HepG2 (cell line): ENCODE data around the gene SPON1. TPM values are rescaled to one million over a fixed set of nuclear protein-coding genes. Genes with fewer than 3 reads are reported as not detected.

ENCODE experiments used
- ATAC-seq: fragments of 200-7000 bp; cut with Tn5 transposase; 3 replicates; pipeline ENCODE4 v1.9.1; 2020; ENCODE audit warnings: mild to moderate bottlenecking, moderate library complexity
- BruUV-seq: library from RNA; stranded (reverse); fragments of 400-500 nt; replicated peaks from 2 replicates; lab custom pipeline; 2021; lab: Mats Ljungman, UMichigan
- CTCF ChIA-PET: fragments of 300-600 bp; formaldehyde crosslinking; extraction: SDS; loops from one replicate; lab custom pipeline; 2021; ENCODE audit warnings: low total read pairs, inconsistent platforms, low intra/inter-chr PET ratio; lab: Yijun Ruan, JAX
- POLR2A ChIA-PET: fragments of 350-600 bp; sonication (Branson Sonifier 250); formaldehyde crosslinking; loops from one replicate; lab custom pipeline; 2020; ENCODE audit warnings: antibody characterized with exemption, inconsistent platforms; lab: Yijun Ruan, JAX
- DNase-seq: peaks from one replicate; pipeline ENCODE4 v3.0.0-alpha.2; 2015; ENCODE audit warnings: low spot score
- FAIRE-seq: peaks from 3 replicates; lab custom pipeline; 2011; peaks lifted over from hg19 to GRCh38; lab: Jason Lieb, UNC
- H2AFZ ChIP-seq: one replicate; pipeline ENCODE4 v1.6.1; 2011; ENCODE audit warnings: low read length, inconsistent platforms
- H3K27ac ChIP-seq: fragments of 300-600 bp; 3 replicates; pipeline ENCODE4 v1.8.0; 2011; ENCODE audit warnings: mixed run types, mild to moderate bottlenecking, mixed read lengths, low read length, inconsistent platforms; ENCODE audit not compliant: insufficient read depth; ENCODE audit errors: extremely low read length
- H3K27me3 ChIP-seq, 2 experiments: fragments of 200-600 bp in 1 of 2; 2 replicates in 1 of 2; 3 replicates in 1 of 2; pipeline versions ENCODE4 v1.6.0 to v1.8.0; 2011; ENCODE audit warnings: low read length in 2 of 2, mild to moderate bottlenecking in 2 of 2, moderate library complexity in 2 of 2, inconsistent platforms in 1 of 2; ENCODE audit not compliant: insufficient read depth in 2 of 2, control insufficient read depth in 1 of 2
- H3K36me3 ChIP-seq, 2 experiments: fragments of 200-600 bp in 1 of 2; replicated peaks in 1 of 2; 2 replicates in 1 of 2; 3 replicates in 1 of 2; pipeline versions ENCODE4 v1.5.1 to v1.8.0; 2011; ENCODE audit warnings: low read length in 2 of 2, inconsistent platforms in 1 of 2; ENCODE audit not compliant: insufficient read depth in 2 of 2, control insufficient read depth in 1 of 2
- H3K4me1 ChIP-seq: 2 replicates; pipeline ENCODE4 v1.5.1; 2012; ENCODE audit warnings: low read length, inconsistent platforms; ENCODE audit not compliant: insufficient read depth
- H3K4me2 ChIP-seq: 2 replicates; pipeline ENCODE4 v1.6.0; 2011; ENCODE audit warnings: low read depth, low read length, inconsistent platforms
- H3K4me3 ChIP-seq, 3 experiments: fragments of 200-600 bp in 1 of 3; sonication (generic), shearing (Covaris generic) in 1 of 3; replicated peaks in 1 of 3; 2 replicates each; pipeline ENCODE4 v1.5.1; 2011 to 2016; ENCODE audit warnings: low read length in 3 of 3, inconsistent platforms in 2 of 3, low read depth in 2 of 3, mild to moderate bottlenecking in 2 of 3, control low read depth in 1 of 3, mixed read lengths in 1 of 3; ENCODE audit not compliant: insufficient read depth in 1 of 3
- H3K79me2 ChIP-seq: one replicate; pipeline ENCODE4 v1.6.1; 2011; ENCODE audit warnings: low read length, inconsistent platforms; ENCODE audit not compliant: insufficient read depth
- H3K9ac ChIP-seq: 2 replicates; pipeline ENCODE4 v1.6.0; 2011; ENCODE audit warnings: mild to moderate bottlenecking, low read depth, low read length, inconsistent platforms; ENCODE audit not compliant: insufficient read depth
- H3K9me3 ChIP-seq: 2 replicates; pipeline ENCODE4 v1.5.1; 2012; ENCODE audit warnings: mild to moderate bottlenecking, low read length
- H4K20me1 ChIP-seq: 2 replicates; pipeline ENCODE4 v1.6.0; 2011; ENCODE audit warnings: inconsistent platforms, mild to moderate bottlenecking, low read length, moderate library complexity; ENCODE audit not compliant: insufficient read depth
- ATF7 ChIP-seq, 2 experiments: fragments of 450-650 bp in 1 of 2; sonication (generic) in 1 of 2; formaldehyde crosslinking in 1 of 2; IDR thresholded peaks; 2 replicates each; pipeline versions ENCODE4 v1.4.0 to v1.6.1; 2016 to 2020; ENCODE audit warnings: antibody characterized with exemption in 1 of 2, mild to moderate bottlenecking in 1 of 2, missing genetic modification reagents in 1 of 2
- DBP ChIP-seq: sonication (generic); formaldehyde crosslinking; IDR thresholded peaks from 2 replicates; pipeline ENCODE4 v1.4.0; 2020; ENCODE audit warnings: missing genetic modification reagents; ENCODE audit errors: not compliant biosample characterization
- FIP1L1 ChIP-seq: fragments of 200-400 bp; formaldehyde crosslinking; IDR thresholded peaks from 2 replicates; pipeline ENCODE4 v1.6.1; 2018; ENCODE audit warnings: low read depth, mild to moderate bottlenecking, low read length, moderate library complexity, borderline replicate concordance; ENCODE audit not compliant: insufficient read depth
- HHEX ChIP-seq: IDR thresholded peaks from 2 replicates; pipeline ENCODE4 v1.6.1; 2016; ENCODE audit warnings: control low read depth
- KLF16 ChIP-seq, 2 experiments: sonication (generic) in 1 of 2; formaldehyde crosslinking in 1 of 2; IDR thresholded peaks; 2 replicates each; pipeline versions ENCODE4 v1.6.1 to v1.8.0; 2016 to 2023; ENCODE audit warnings: missing genetic modification reagents in 2 of 2, missing compliant biosample characterization in 1 of 2
- MED1 ChIP-seq: sonication (generic); formaldehyde crosslinking; IDR thresholded peaks from 2 replicates; pipeline ENCODE4 v1.4.0; 2020; ENCODE audit warnings: missing genetic modification reagents
- PHF21A ChIP-seq: sonication (generic); formaldehyde crosslinking; IDR thresholded peaks from 2 replicates; pipeline ENCODE4 v1.5.0; 2020; ENCODE audit warnings: mild to moderate bottlenecking, missing genetic modification reagents
- RORA ChIP-seq: sonication (generic); formaldehyde crosslinking; IDR thresholded peaks from 2 replicates; pipeline ENCODE4 v1.5.0; 2020; ENCODE audit warnings: mild to moderate bottlenecking, missing genetic modification reagents, moderate library complexity
- SMARCC2 ChIP-seq: fragments of 450-650 bp; IDR thresholded peaks from 2 replicates; pipeline ENCODE4 v1.6.1; 2017; ENCODE audit warnings: antibody characterized with exemption, mild to moderate bottlenecking
- ZBTB43 ChIP-seq: sonication (generic); formaldehyde crosslinking; conservative IDR thresholded peaks from 2 replicates; pipeline ENCODE4 v1.4.0; 2020; ENCODE audit warnings: missing genetic modification reagents
- ZNF205 ChIP-seq: IDR thresholded peaks from 2 replicates; pipeline ENCODE4 v1.6.1; 2018; ENCODE audit warnings: missing biosample characterization, missing genetic modification reagents
- ZNF251 ChIP-seq: sonication (generic); formaldehyde crosslinking; IDR thresholded peaks from 2 replicates; pipeline ENCODE4 v1.9.0; 2021; ENCODE audit warnings: mild to moderate bottlenecking, missing genetic modification reagents
- ZSCAN22 ChIP-seq: sonication (generic); formaldehyde crosslinking; IDR thresholded peaks from 2 replicates; pipeline ENCODE4 v1.4.0; 2020; ENCODE audit warnings: mild to moderate bottlenecking, missing genetic modification reagents
- WGBS: methylation state at CpG from one replicate; pipeline ENCODE4 v1.1.6; 2017; ENCODE audit warnings: low lambda C conversion rate; 5-methylcytosine and 5-hydroxymethylcytosine counted together
- in situ Hi-C: cut with HindIII; loops from 2 replicates; pipeline ENCODE4 v1.10.0; 2017; ENCODE audit warnings: low pct_unique_long_range_greater_than_20kb; ENCODE audit not compliant: extremely low pct_ligation_motif_present
- intact Hi-C: fragments of 100-400 bp; cut with micrococcal nuclease; formaldehyde crosslinking; loops from one replicate; pipeline ENCODE4 v1.10.0; 2022; ENCODE audit not compliant: unreplicated experiment
- polyA plus RNA-seq, 8 experiments: library from polyadenylated mRNA; depleted of rRNA in 3 of 8; stranded (reverse) in 7 of 8; unstranded in 1 of 8; fragments of >200 nt; fragmentation: Illumina TruSeq in 4 of 8; extraction: Trizol in 4 of 8; gene quantifications; 2 replicates each; pipeline versions ENCODE4 v1.2.1 to v1.2.3, GENCODE V29; 2011 to 2016; ENCODE audit warnings: low read depth in 4 of 8, missing spikeins in 1 of 8, mixed read lengths in 1 of 8; ENCODE audit not compliant: insufficient read depth in 1 of 8
- total RNA-seq, 5 experiments: library from RNA; depleted of rRNA; stranded (reverse); fragments of >200 nt; fragmentation: Illumina TruSeq; extraction: Trizol; gene quantifications; 2 replicates each; pipeline ENCODE4 v1.2.3, GENCODE V29; 2016; ENCODE audit warnings: low read depth in 1 of 5
- TF ChIP-seq, protein P1 (sequence below): sonication (generic); formaldehyde crosslinking; IDR thresholded peaks from 2 replicates; pipeline ENCODE4 v1.4.0; 2020; ENCODE audit warnings: missing genetic modification reagents, mild to moderate bottlenecking, borderline replicate concordance
- TF ChIP-seq, protein P2 (sequence below): sonication (generic); formaldehyde crosslinking; conservative IDR thresholded peaks from 2 replicates; pipeline ENCODE4 v1.8.0; 2022; ENCODE audit warnings: mild to moderate bottlenecking, moderate library complexity, missing genetic modification reagents

SPON1 gene
- total and polyA plus RNA-seq, 2 of the 13 experiments (the other 11 are each of a cell fraction or from before 2014, with no cell fraction given): not detected

DNA sequence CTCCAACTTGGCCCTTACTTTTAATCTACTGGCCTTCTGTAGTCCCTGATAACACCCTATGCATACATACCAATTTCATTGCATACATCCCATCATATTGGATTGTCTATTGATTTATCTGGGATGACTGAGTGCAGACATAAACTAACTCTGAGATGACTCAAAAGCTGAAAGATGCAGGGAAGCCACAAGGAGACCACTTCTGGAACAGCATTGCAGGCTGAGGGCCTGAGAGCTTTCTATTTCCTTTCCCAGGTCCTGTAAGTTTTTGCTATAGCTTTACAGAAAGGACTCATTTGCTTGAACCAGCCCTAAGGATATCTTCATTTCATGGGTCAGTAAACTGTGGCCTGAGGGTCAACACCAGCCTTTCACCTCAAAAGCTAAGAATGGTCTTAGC is 15.1 kb upstream of the SPON1 start:
- no peaks in the 10 kb centered on the region for H3K4me1 ChIP-seq
- DNase-seq: no peak
- ChIA-PET POLR2A (no interaction called here), CTCF (no interaction called here)
- H3K9me3 ChIP-seq: no peaks in the 10 kb centered on the region
- H3K79me2 ChIP-seq: no peaks in the 10 kb centered on the region
- no peak overlapping the region for H3K4me3 ChIP-seq
- H3K4me2 ChIP-seq: no peak overlapping the region
- H3K36me3 ChIP-seq: no peaks in the 10 kb centered on the region
- no TSS peak for BruUV-seq
- no peaks in the 10 kb centered on the region for H3K27me3 ChIP-seq
- in situ Hi-C loops: no loop called here
- no peak for FAIRE-seq
- ATAC-seq: no peak
- TF ChIP-seq HHEX (CRISPR knock-in tag) (no peak), ZNF205 (no peak)
- TF ChIP-seq, all 625 proteins: peak for 0
- H3K27ac ChIP-seq: no peak overlapping the region
- H4K20me1 ChIP-seq: no peaks in the 10 kb centered on the region
- no peak overlapping the region for H3K9ac ChIP-seq
- intact Hi-C loops: no loop called here
- H2AFZ ChIP-seq: no peak overlapping the region

DNA sequence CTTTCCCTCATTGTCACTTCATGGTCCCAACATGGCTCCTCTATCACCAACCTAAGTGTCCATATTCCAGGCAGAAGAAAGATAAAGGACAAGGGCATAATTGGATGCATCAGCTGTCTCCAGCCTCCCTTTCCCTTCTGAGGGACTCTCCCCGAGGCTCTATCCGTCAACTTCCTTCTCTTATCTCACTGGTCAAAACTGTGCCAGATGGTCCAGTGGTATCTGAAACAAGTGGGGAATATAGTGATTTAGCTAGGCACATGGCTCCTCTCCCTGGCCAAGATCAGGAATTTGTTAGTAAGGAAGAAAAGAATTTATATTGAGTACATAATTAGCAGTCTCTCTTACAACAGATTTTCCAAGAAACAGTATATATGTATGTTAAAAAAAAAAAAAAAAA is 12.6 kb upstream of the SPON1 start:
- Histone ChIP-seq H3K27me3 (0 out of 5 replicates have a peak, but pooled peaks cover 0 to 4% of the 10 kb centered on the region in 2 experiments), H4K20me1 (no peaks in the 10 kb centered on the region), H3K4me3 (no peak overlapping the region), H3K9me3 (no peaks in the 10 kb centered on the region), H3K79me2 (no peaks in the 10 kb centered on the region), H3K4me2 (no peak overlapping the region), H3K4me1 (no peaks in the 10 kb centered on the region), H3K36me3 (no peaks in the 10 kb centered on the region), H3K27ac (no peak overlapping the region), H2AFZ (no peak overlapping the region), H3K9ac (no peak overlapping the region)
- DNase-seq (no peak), ATAC-seq (no peak), FAIRE-seq (no peak)
- CTCF ChIA-PET: no interaction called here
- no TSS peak for BruUV-seq
- intact Hi-C loops (no loop called here), in situ Hi-C loops (no loop called here)
- 0% methylated on average over 2 of the region's 2 CpGs for WGBS
- POLR2A ChIA-PET: no interaction called here
- TF ChIP-seq, protein P1, sequence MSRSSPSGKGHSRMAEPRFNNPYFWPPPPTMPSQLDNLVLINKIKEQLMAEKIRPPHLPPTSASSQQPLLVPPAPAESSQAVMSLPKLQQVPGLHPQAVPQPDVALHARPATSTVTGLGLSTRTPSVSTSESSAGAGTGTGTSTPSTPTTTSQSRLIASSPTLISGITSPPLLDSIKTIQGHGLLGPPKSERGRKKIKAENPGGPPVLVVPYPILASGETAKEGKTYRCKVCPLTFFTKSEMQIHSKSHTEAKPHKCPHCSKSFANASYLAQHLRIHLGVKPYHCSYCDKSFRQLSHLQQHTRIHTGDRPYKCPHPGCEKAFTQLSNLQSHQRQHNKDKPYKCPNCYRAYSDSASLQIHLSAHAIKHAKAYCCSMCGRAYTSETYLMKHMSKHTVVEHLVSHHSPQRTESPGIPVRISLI (CRISPR knock-in tag): no peak
- TF ChIP-seq, protein P2, sequence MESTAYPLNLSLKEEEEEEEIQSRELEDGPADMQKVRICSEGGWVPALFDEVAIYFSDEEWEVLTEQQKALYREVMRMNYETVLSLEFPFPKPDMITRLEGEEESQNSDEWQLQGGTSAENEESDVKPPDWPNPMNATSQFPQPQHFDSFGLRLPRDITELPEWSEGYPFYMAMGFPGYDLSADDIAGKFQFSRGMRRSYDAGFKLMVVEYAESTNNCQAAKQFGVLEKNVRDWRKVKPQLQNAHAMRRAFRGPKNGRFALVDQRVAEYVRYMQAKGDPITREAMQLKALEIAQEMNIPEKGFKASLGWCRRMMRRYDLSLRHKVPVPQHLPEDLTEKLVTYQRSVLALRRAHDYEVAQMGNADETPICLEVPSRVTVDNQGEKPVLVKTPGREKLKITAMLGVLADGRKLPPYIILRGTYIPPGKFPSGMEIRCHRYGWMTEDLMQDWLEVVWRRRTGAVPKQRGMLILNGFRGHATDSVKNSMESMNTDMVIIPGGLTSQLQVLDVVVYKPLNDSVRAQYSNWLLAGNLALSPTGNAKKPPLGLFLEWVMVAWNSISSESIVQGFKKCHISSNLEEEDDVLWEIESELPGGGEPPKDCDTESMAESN (CRISPR knock-in tag): no peak
- TF ChIP-seq DBP (CRISPR knock-in tag) (no peak), SMARCC2 (no peak), KLF16 (CRISPR knock-in tag; IDR thresholded peaks at IDR 0.05) (no peak), ZSCAN22 (CRISPR knock-in tag) (no peak), FIP1L1 (no peak), ATF7 (IDR thresholded peaks at IDR 0.05) (no peak), ATF7 (CRISPR knock-in tag; IDR thresholded peaks at IDR 0.05) (no peak), RORA (CRISPR knock-in tag) (no peak), MED1 (CRISPR knock-in tag) (no peak), ZBTB43 (no peak), PHF21A (CRISPR knock-in tag) (no peak), ZNF251 (CRISPR knock-in tag) (no peak)
